Measurements from ENCODE around the gene MMADHC. TPM values are rescaled to one million over a fixed set of nuclear protein-coding genes. Genes with fewer than 3 reads are reported as not detected.

MMADHC gene
- total and polyA plus RNA-seq, 8 donors, result 34.1 to 129 (median 70.5) TPM

DNA sequence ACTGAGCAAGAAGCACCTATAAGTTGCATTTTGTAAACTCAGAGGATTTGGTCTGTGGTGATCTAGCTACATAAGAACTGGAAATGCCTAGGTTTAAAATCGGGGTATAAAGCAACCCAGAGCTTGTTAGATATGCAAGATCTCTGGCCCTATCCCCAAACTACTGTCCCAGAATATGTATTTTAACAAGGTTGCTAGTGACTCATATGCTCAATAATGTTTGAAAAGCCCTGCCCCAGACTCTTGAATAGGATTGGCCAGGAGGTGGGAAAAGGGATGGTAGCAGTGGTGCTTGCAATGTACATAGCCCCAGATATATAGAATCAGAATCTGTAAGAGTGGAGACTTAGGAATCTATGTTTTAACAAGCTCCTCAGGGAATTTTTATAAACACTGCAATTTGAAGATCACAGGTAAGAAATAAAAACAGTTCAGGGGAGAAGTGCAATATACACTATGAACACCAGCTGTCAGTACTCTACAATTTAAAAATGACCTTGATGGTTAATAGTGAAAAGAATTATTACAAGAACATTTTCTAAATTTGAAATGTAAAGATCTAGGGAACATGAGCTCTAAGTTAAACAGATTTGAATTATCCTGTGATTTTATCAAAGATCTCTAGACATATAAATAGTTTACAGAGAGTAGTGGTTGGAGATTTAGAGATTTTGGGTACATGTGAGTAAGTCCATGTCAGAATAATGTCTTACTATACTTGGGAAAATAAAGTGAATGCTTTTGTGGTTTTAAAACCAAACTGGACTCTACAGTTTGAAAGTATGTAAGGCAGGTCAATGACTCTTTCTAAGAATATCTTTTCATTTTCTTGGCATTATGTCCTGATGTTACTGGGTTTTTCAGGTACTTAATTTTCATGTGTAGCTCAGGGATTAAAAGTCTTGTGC, 7.7 kb upstream of the MMADHC start:
- 43 to 76% (median 63%) methylated on average over 1 of the region's 1 CpG for WGBS, 5 donors
- Histone ChIP-seq H3K9me3 (no peaks in the 10 kb centered on the region), H3K27ac (no peak overlapping the region), H3K4me3 (no peak overlapping the region), H3K4me1 (peaks cover 0 to 9% (median 5%) of the 10 kb centered on the region in 4 donors), H3K36me3 (no peaks in the 10 kb centered on the region), H3K27me3 (no peaks in the 10 kb centered on the region)
- intact Hi-C loops (cut with DNase I; ENCODE audit: low total_unique reads), result loop anchor here (5.0 kb wide), 1 partner anchor 897 kb away; no protein-coding TSS in a partner anchor
- TF ChIP-seq POLR2A (IDR thresholded peaks at IDR 0.05) (no peak), EP300 (IDR thresholded peaks at IDR 0.05) (no peak), POLR2AphosphoS5 (IDR thresholded peaks at IDR 0.05) (no peak)
- TF ChIP-seq, protein P1, sequence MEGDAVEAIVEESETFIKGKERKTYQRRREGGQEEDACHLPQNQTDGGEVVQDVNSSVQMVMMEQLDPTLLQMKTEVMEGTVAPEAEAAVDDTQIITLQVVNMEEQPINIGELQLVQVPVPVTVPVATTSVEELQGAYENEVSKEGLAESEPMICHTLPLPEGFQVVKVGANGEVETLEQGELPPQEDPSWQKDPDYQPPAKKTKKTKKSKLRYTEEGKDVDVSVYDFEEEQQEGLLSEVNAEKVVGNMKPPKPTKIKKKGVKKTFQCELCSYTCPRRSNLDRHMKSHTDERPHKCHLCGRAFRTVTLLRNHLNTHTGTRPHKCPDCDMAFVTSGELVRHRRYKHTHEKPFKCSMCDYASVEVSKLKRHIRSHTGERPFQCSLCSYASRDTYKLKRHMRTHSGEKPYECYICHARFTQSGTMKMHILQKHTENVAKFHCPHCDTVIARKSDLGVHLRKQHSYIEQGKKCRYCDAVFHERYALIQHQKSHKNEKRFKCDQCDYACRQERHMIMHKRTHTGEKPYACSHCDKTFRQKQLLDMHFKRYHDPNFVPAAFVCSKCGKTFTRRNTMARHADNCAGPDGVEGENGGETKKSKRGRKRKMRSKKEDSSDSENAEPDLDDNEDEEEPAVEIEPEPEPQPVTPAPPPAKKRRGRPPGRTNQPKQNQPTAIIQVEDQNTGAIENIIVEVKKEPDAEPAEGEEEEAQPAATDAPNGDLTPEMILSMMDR (IDR thresholded peaks at IDR 0.05), result peak in 1 of 7 experiments; percentile 19
- peak in 1 of 2 donors; percentile 29 for DNase-seq

DNA sequence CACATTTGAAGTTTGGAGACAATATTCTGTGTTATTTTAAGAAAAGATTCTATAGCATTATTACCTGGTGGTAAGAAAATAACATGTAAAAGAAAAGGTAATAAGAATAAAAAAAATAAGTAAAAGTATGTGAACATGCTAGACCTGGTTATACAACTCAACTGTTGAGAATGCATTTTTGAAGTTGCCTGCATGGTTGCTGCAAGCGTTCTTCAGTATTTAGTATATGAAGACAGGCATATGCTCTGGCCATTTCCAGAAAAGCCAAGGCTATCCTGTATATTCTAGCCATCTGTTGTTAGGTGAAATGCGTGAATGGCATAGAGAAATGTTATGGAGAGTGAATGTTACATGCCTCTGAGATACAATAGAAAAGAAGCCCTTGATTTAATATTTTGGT, 6.8 kb upstream of the MMADHC start:
- Histone ChIP-seq H3K36me3 (no peaks in the 10 kb centered on the region), H3K9me3 (no peaks in the 10 kb centered on the region), H3K27me3 (no peaks in the 10 kb centered on the region), H3K4me3 (no peak overlapping the region), H3K4me1 (peaks cover 0 to 9% (median 5%) of the 10 kb centered on the region in 4 donors), H3K27ac (no peak overlapping the region)
- TF ChIP-seq, protein P1 (IDR thresholded peaks at IDR 0.05), result no peak
- TF ChIP-seq POLR2A (IDR thresholded peaks at IDR 0.05) (no peak), EP300 (IDR thresholded peaks at IDR 0.05) (no peak), POLR2AphosphoS5 (IDR thresholded peaks at IDR 0.05) (no peak)
- intact Hi-C loops (cut with DNase I; ENCODE audit: low total_unique reads), result no loop called here
- WGBS, 5 donors, result 87 to 96% (median 91%) methylated on average over 2 of the region's 2 CpGs
- no peak for DNase-seq

- H3K9me3 ChIP-seq, result no peaks in the 10 kb centered on the region
- peak overlapping the region; percentile 53 to 76 (median 66) for H3K4me3 ChIP-seq
- peaks cover 0 to 12% (median 3%) of the 10 kb centered on the region in 4 donors for H3K36me3 ChIP-seq
- H3K27me3 ChIP-seq, result no peaks in the 10 kb centered on the region
- WGBS, 5 donors, result 43 to 56% (median 54%) methylated on average over 10 of the region's 10 CpGs
- DNase-seq, result no peak
- intact Hi-C loops (cut with DNase I; ENCODE audit: low total_unique reads), result no loop called here
- peaks cover 18 to 44% (median 36%) of the 10 kb centered on the region in 4 donors for H3K4me1 ChIP-seq
- TF ChIP-seq EP300 (IDR thresholded peaks at IDR 0.05) (no peak), POLR2AphosphoS5 (IDR thresholded peaks at IDR 0.05) (no peak), POLR2A (IDR thresholded peaks at IDR 0.05) (no peak)
- TF ChIP-seq, protein P1 (IDR thresholded peaks at IDR 0.05), result no peak
- peak overlapping the region; percentile 91 to 98 (median 96) for H3K27ac ChIP-seq
Measured at GRCh38 chr2:149587950-149588487, 444 bp upstream of the MMADHC start.

- TF ChIP-seq POLR2A (IDR thresholded peaks at IDR 0.05) (no peak), EP300 (IDR thresholded peaks at IDR 0.05) (no peak), POLR2AphosphoS5 (IDR thresholded peaks at IDR 0.05) (no peak)
- TF ChIP-seq, protein P1 (IDR thresholded peaks at IDR 0.05), result no peak
- Histone ChIP-seq H3K4me3 (peak overlapping the region; percentile 53 to 76 (median 66)), H3K4me1 (peaks cover 18 to 54% (median 43%) of the 10 kb centered on the region in 4 donors), H3K9me3 (no peaks in the 10 kb centered on the region), H3K27ac (peak overlapping the region; percentile 91 to 98 (median 96)), H3K36me3 (peaks cover 0 to 23% (median 10%) of the 10 kb centered on the region in 4 donors), H3K27me3 (no peaks in the 10 kb centered on the region)
- intact Hi-C loops (cut with DNase I; ENCODE audit: low total_unique reads), result no loop called here
- WGBS, 5 donors, result 0 to 1% (median 1%) methylated on average over 7 of the region's 7 CpGs
- DNase-seq, result no peak
Measured at GRCh38 chr2:149586898-149587219, 716 bp downstream of the MMADHC start.
